WTC11 (cell line): ENCODE results near the gene RFTN1. TPM values are rescaled to one million over a fixed set of nuclear protein-coding genes. Genes with fewer than 3 reads are reported as not detected.
"Not testable (repeated sequence)": the region's sequence is repeated elsewhere in the genome, so short reads cannot be mapped to it uniquely, and the experiment has no call there.

Experiments
- ATAC-seq: fragments of 200-7000 bp; cut with Tn5 transposase; 2 replicates; pipeline ENCODE4 v1.10.0; 2021; ENCODE audit warnings: mild to moderate bottlenecking, moderate library complexity
- CTCF ChIA-PET: fragments of 300-600 bp; sonication (Branson Sonifier 250); formaldehyde crosslinking; loops from one replicate; lab custom pipeline; 2021; ENCODE audit warnings: antibody characterized with exemption; lab: Charles Lee
- POLR2A ChIA-PET: fragments of 350-600 bp; sonication (Branson Sonifier 250); formaldehyde crosslinking; loops from one replicate; lab custom pipeline; 2021; ENCODE audit warnings: antibody characterized with exemption; lab: Charles Lee
- DNase-seq: peaks from one replicate; pipeline ENCODE4 v3.0.0; 2021; ENCODE audit warnings: low spot score
- H3K27ac Mint-ChIP-seq: 2 replicates; pipeline ENCODE4 v1.8.0; 2021; ENCODE audit warnings: mixed read lengths
- H3K27me3 Mint-ChIP-seq: 2 replicates; pipeline ENCODE4 v1.8.0; 2021; ENCODE audit warnings: low read depth, mild to moderate bottlenecking, moderate library complexity, mixed read lengths
- H3K36me3 Mint-ChIP-seq: 2 replicates; pipeline ENCODE4 v1.8.0; 2021; ENCODE audit warnings: mixed read lengths
- H3K4me1 Mint-ChIP-seq: 2 replicates; pipeline ENCODE4 v1.8.0; 2022; ENCODE audit warnings: mixed read lengths
- H3K4me3 Mint-ChIP-seq: 2 replicates; pipeline ENCODE4 v1.8.0; 2021; ENCODE audit warnings: mild to moderate bottlenecking, moderate library complexity, mixed read lengths
- H3K9me3 Mint-ChIP-seq: 2 replicates; pipeline ENCODE4 v1.8.0; 2021; ENCODE audit warnings: mixed read lengths
- CBFB ChIP-seq: sonication (generic); formaldehyde crosslinking; IDR thresholded peaks from 2 replicates; pipeline ENCODE4 v1.8.1; 2022; ENCODE audit warnings: mild to moderate bottlenecking, low read depth, missing genetic modification reagents
- ETV6 ChIP-seq: sonication (generic); formaldehyde crosslinking; IDR thresholded peaks from 2 replicates; pipeline ENCODE4 v1.8.1; 2022; ENCODE audit warnings: mild to moderate bottlenecking, missing genetic modification reagents
- FOXP1 ChIP-seq: sonication (generic); formaldehyde crosslinking; IDR thresholded peaks from 2 replicates; pipeline ENCODE4 v1.8.0; 2022; ENCODE audit warnings: missing genetic modification reagents, mild to moderate bottlenecking, moderate library complexity, borderline replicate concordance
- IRF2 ChIP-seq: sonication (generic); formaldehyde crosslinking; IDR thresholded peaks from 2 replicates; pipeline ENCODE4 v1.8.0; 2022; ENCODE audit warnings: low read depth, missing genetic modification reagents, borderline replicate concordance
- MAX ChIP-seq: sonication (generic); formaldehyde crosslinking; IDR thresholded peaks from 2 replicates; pipeline ENCODE4 v1.8.0; 2022; ENCODE audit warnings: mild to moderate bottlenecking, missing genetic modification reagents
- NR1H2 ChIP-seq: sonication (generic); formaldehyde crosslinking; IDR thresholded peaks from 2 replicates; pipeline ENCODE4 v1.9.0; 2021; ENCODE audit warnings: mild to moderate bottlenecking, moderate library complexity, missing genetic modification reagents
- PRRX2 ChIP-seq: fragments of 250-450 bp; sonication (Bioruptor Pico); IDR thresholded peaks from 2 replicates; pipeline ENCODE4 v1.8.0; 2021; ENCODE audit warnings: mild to moderate bottlenecking
- SOX15 ChIP-seq: fragments of 250-450 bp; sonication (Bioruptor Pico); IDR thresholded peaks from 2 replicates; pipeline ENCODE4 v1.9.0; 2021; ENCODE audit warnings: mild to moderate bottlenecking
- SP1 ChIP-seq: sonication (generic); formaldehyde crosslinking; conservative IDR thresholded peaks from 2 replicates; pipeline ENCODE4 v1.8.1; 2022; ENCODE audit warnings: missing genetic modification reagents
- TEAD1 ChIP-seq: sonication (generic); formaldehyde crosslinking; IDR thresholded peaks from 2 replicates; pipeline ENCODE4 v1.8.0; 2022; ENCODE audit warnings: mild to moderate bottlenecking, missing genetic modification reagents
- ZNF423 ChIP-seq: fragments of 250-450 bp; sonication (Bioruptor Pico); IDR thresholded peaks from 2 replicates; pipeline ENCODE4 v2.1.2; 2022; ENCODE audit warnings: mild to moderate bottlenecking, moderate library complexity
- total RNA-seq: library from RNA; stranded (reverse); gene quantifications from 3 replicates; pipeline ENCODE4 v1.2.3, GENCODE V29; 2021
- TF ChIP-seq, protein P1 (sequence below): fragments of 200-600 bp; IDR thresholded peaks from 2 replicates; pipeline ENCODE4 v1.8.0; 2022; ENCODE audit warnings: antibody characterized with exemption
- TF ChIP-seq, protein P2 (sequence below): fragments of 250-450 bp; sonication (Bioruptor Pico); IDR thresholded peaks from 2 replicates; pipeline ENCODE4 v1.9.0; 2021; ENCODE audit warnings: mild to moderate bottlenecking
- TF ChIP-seq, protein P3 (sequence below): sonication (generic); formaldehyde crosslinking; IDR thresholded peaks from 2 replicates; pipeline ENCODE4 v1.8.1; 2022; ENCODE audit warnings: low read depth, mild to moderate bottlenecking, moderate library complexity, missing genetic modification reagents, borderline replicate concordance

RFTN1 gene
- total RNA-seq, 1 experiment from 2014 or later: 3.8 TPM

DNA sequence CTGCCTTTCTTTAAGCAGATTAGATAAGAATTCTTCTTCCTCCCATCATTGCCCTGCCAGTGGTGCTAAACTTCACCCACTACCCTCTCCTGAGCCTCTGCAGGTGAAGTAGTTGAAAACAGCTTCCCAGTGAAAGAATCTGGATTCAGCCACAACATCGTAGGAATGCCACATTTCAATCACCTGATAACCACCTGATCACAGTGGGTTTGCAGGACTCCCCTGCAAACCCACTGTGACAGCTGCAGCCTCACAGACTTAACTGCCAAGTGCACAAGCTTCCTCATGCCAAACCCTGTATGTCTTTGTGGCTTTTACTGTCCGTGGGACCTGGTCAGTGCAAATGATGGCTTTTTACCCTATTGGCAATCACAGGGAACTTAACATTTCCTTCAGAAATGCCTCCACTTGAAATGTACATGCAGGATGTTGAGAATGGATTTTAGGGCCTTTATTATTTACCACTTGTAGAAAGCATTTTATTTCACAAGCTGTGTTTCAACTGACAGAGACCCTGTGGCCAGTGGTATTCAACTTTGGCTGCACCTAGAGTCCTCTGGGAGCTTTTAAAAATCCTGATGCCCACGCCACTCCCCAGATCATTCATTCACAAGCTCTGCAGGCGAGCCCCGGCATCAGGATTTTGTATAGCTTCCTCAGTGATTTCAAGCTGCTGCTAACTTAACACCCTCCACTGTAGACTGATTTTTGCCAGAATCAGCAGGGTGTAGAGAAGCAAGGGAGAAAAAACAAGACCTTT, 199.4 kb downstream of the RFTN1 start (continued):
- no peak for TF ChIP-seq SP1 (CRISPR knock-in tag)

- DNase-seq: no peak
- H3K27ac Mint-ChIP-seq: peak overlapping the region; percentile 70
- H3K9me3 Mint-ChIP-seq: no peaks in the 10 kb centered on the region
- POLR2A ChIA-PET: no interaction called here
- peaks cover 20% of the 10 kb centered on the region for H3K4me1 Mint-ChIP-seq
- peaks cover 14% of the 10 kb centered on the region; the same call in 1 of the 2 replicates for H3K36me3 Mint-ChIP-seq
- TF ChIP-seq, protein P1, sequence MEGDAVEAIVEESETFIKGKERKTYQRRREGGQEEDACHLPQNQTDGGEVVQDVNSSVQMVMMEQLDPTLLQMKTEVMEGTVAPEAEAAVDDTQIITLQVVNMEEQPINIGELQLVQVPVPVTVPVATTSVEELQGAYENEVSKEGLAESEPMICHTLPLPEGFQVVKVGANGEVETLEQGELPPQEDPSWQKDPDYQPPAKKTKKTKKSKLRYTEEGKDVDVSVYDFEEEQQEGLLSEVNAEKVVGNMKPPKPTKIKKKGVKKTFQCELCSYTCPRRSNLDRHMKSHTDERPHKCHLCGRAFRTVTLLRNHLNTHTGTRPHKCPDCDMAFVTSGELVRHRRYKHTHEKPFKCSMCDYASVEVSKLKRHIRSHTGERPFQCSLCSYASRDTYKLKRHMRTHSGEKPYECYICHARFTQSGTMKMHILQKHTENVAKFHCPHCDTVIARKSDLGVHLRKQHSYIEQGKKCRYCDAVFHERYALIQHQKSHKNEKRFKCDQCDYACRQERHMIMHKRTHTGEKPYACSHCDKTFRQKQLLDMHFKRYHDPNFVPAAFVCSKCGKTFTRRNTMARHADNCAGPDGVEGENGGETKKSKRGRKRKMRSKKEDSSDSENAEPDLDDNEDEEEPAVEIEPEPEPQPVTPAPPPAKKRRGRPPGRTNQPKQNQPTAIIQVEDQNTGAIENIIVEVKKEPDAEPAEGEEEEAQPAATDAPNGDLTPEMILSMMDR: no peak
- no peak for TF ChIP-seq NR1H2 (CRISPR knock-in tag)
- no peak for TF ChIP-seq MAX (CRISPR knock-in tag)
- TF ChIP-seq ETV6 (CRISPR knock-in tag): no peak
- TF ChIP-seq FOXP1 (CRISPR knock-in tag): no peak
- TF ChIP-seq, protein P2, sequence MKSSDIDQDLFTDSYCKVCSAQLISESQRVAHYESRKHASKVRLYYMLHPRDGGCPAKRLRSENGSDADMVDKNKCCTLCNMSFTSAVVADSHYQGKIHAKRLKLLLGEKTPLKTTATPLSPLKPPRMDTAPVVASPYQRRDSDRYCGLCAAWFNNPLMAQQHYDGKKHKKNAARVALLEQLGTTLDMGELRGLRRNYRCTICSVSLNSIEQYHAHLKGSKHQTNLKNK: no peak
- TF ChIP-seq SOX15 (CRISPR knock-in tag): no peak
- TF ChIP-seq PRRX2 (CRISPR knock-in tag): no peak
- TF ChIP-seq CBFB: no peak
- TF ChIP-seq, protein P3, sequence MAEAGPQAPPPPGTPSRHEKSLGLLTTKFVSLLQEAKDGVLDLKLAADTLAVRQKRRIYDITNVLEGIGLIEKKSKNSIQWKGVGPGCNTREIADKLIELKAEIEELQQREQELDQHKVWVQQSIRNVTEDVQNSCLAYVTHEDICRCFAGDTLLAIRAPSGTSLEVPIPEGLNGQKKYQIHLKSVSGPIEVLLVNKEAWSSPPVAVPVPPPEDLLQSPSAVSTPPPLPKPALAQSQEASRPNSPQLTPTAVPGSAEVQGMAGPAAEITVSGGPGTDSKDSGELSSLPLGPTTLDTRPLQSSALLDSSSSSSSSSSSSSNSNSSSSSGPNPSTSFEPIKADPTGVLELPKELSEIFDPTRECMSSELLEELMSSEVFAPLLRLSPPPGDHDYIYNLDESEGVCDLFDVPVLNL (CRISPR knock-in tag): no peak
- TF ChIP-seq, all 79 proteins: peak for 0
- no peaks in the 10 kb centered on the region for H3K27me3 Mint-ChIP-seq
- CTCF ChIA-PET: interaction anchor here (1.8 kb wide), 1 partner anchor 22 kb away, joined by 7 read pairs; no protein-coding TSS in a partner anchor
- ATAC-seq: no peak; the same call in 1 of the 2 replicates
- no peak overlapping the region for H3K4me3 Mint-ChIP-seq
Observed at GRCh38 chr3:16311960-16312451, 201.5 kb downstream of the RFTN1 start.

DNA sequence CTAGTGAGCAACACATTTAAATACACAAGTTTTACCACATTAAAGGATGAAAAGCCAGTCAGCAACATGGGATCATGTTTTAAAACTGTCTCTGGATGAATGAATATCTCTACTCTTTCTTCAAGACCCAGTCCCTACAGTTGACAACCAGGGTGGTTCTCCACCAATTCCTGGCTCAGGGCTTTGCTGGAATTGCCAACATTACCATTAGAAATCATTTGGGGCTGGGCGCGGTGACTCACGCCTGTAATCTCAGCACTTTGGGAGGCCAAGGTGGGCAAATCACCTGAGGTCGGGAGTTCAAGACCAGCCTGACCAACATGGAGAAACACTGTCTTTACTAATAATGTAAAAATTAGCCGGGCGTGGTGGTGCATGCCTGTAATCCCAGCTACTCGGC, 203.0 kb downstream of the RFTN1 start:
- CTCF ChIA-PET: interaction anchor here (1.2 kb wide), 1 partner anchor 22 kb away, joined by 3 read pairs; no protein-coding TSS in a partner anchor
- H3K27ac Mint-ChIP-seq, H3K9me3 Mint-ChIP-seq, DNase-seq, ATAC-seq, H3K27me3 Mint-ChIP-seq, H3K4me3 Mint-ChIP-seq: not testable (repeated sequence)
- Mint-ChIP-seq H3K36me3 (peaks cover 11% of the 10 kb centered on the region), H3K4me1 (peaks cover 20% of the 10 kb centered on the region)
- POLR2A ChIA-PET: interaction anchor here (0.7 kb wide), 1 partner anchor 172 kb away, joined by 4 read pairs; no protein-coding TSS in a partner anchor

GRCh38 chr3:16309558-16309957, 203.9 kb downstream of the RFTN1 start:
- no peak for TF ChIP-seq TEAD1 (CRISPR knock-in tag)
- no peak for TF ChIP-seq IRF2 (CRISPR knock-in tag)
- TF ChIP-seq ZNF423 (CRISPR knock-in tag): no peak
- Mint-ChIP-seq H3K27me3 (no peaks in the 10 kb centered on the region), H3K4me1 (peaks cover 24% of the 10 kb centered on the region), H3K27ac (no peak overlapping the region; the same call in 1 of the 2 replicates), H3K4me3 (no peak overlapping the region), H3K9me3 (no peaks in the 10 kb centered on the region), H3K36me3 (peaks cover 20% of the 10 kb centered on the region)
- ChIA-PET CTCF (no interaction called here), POLR2A (no interaction called here)
- DNase-seq (no peak), ATAC-seq (peak; percentile 65)
